BJ (cell line): ENCODE measurements around the gene OR8K5. TPM values are rescaled to one million over a fixed set of nuclear protein-coding genes. Genes with fewer than 3 reads are reported as not detected.

Experiments
- CTCF ChIA-PET: fragments of 350-600 bp; formaldehyde crosslinking; extraction: SDS; loops from one replicate; lab custom pipeline; 2021; ENCODE audit warnings: antibody characterized with exemption, inconsistent platforms; lab: Yijun Ruan, JAX
- POLR2A ChIA-PET: fragments of 300-600 bp; sonication (Branson Sonifier 250); formaldehyde crosslinking; extraction: SDS; loops from one replicate; lab custom pipeline; 2021; ENCODE audit warnings: antibody characterized with exemption; lab: Charles Lee
- DNase-seq: peaks from one replicate; pipeline ENCODE4 v3.0.0-alpha.2; 2011; ENCODE audit warnings: low read depth
- H3K27me3 ChIP-seq: 2 replicates; pipeline ENCODE4 v1.6.0; 2011; ENCODE audit warnings: low read length; ENCODE audit not compliant: control insufficient read depth, insufficient read depth
- H3K36me3 ChIP-seq: 2 replicates; pipeline ENCODE4 v1.5.1; 2011; ENCODE audit warnings: low read length; ENCODE audit not compliant: control insufficient read depth, insufficient read depth
- H3K4me3 ChIP-seq: 2 replicates; pipeline ENCODE4 v1.5.1; 2011; ENCODE audit warnings: low read depth, mild to moderate bottlenecking, control low read depth, low read length
- polyA minus RNA-seq: library from RNA; depleted of rRNA, polyadenylated mRNA; stranded (reverse); fragments of >200 nt; gene quantifications from 2 replicates; pipeline ENCODE4 v1.2.3, GENCODE V29; 2011; rRNA and poly(A)+ RNA removed
- polyA plus RNA-seq: library from polyadenylated mRNA; depleted of rRNA; stranded (reverse); fragments of >200 nt; gene quantifications from 2 replicates; pipeline ENCODE4 v1.2.3, GENCODE V29; 2011; rRNA removed
- TF ChIP-seq, protein P1 (sequence below): IDR thresholded peaks from 2 replicates; pipeline ENCODE4 v1.5.1; 2011; ENCODE audit warnings: low read depth, mild to moderate bottlenecking, control low read depth, inconsistent platforms, low read length, moderate library complexity; ENCODE audit not compliant: insufficient read depth

OR8K5 gene, protein sequence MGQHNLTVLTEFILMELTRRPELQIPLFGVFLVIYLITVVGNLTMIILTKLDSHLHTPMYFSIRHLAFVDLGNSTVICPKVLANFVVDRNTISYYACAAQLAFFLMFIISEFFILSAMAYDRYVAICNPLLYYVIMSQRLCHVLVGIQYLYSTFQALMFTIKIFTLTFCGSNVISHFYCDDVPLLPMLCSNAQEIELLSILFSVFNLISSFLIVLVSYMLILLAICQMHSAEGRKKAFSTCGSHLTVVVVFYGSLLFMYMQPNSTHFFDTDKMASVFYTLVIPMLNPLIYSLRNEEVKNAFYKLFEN
- polyA plus RNA-seq (not detected in 2 replicates), polyA minus RNA-seq (not detected in 2 replicates)

DNA sequence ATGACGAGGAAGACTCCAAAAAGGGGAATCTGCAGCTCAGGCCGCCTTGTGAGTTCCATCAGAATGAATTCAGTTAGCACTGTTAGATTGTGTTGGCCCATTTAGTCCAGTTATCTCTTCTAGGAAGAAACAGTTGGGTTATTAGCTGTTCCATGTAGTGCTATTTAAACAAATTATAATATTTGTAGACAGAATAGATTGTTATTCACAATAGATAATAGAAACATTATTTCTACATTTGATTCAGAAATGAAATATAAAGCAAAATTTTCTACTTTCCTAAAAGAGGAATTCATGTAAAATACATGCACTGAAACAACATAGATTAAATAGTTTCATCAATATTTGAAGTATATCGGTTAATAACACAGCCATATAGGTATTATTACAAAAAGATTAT, at the start of gene OR8K5:
TSS of gene OR8K5 (minus strand) at position 101 of the 400 bp plus-strand sequence. CDS start at position 101, 0 bp downstream.
- DNase-seq = no peak
- Histone ChIP-seq H3K27me3 (no peaks in the 10 kb centered on the region), H3K4me3 (no peak within 1 kb of the TSS), H3K36me3 (no peaks in the 10 kb centered on the region)
- ChIA-PET CTCF (no interaction called here), POLR2A (no interaction called here)
- TF ChIP-seq, protein P1, sequence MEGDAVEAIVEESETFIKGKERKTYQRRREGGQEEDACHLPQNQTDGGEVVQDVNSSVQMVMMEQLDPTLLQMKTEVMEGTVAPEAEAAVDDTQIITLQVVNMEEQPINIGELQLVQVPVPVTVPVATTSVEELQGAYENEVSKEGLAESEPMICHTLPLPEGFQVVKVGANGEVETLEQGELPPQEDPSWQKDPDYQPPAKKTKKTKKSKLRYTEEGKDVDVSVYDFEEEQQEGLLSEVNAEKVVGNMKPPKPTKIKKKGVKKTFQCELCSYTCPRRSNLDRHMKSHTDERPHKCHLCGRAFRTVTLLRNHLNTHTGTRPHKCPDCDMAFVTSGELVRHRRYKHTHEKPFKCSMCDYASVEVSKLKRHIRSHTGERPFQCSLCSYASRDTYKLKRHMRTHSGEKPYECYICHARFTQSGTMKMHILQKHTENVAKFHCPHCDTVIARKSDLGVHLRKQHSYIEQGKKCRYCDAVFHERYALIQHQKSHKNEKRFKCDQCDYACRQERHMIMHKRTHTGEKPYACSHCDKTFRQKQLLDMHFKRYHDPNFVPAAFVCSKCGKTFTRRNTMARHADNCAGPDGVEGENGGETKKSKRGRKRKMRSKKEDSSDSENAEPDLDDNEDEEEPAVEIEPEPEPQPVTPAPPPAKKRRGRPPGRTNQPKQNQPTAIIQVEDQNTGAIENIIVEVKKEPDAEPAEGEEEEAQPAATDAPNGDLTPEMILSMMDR = no peak

DNA sequence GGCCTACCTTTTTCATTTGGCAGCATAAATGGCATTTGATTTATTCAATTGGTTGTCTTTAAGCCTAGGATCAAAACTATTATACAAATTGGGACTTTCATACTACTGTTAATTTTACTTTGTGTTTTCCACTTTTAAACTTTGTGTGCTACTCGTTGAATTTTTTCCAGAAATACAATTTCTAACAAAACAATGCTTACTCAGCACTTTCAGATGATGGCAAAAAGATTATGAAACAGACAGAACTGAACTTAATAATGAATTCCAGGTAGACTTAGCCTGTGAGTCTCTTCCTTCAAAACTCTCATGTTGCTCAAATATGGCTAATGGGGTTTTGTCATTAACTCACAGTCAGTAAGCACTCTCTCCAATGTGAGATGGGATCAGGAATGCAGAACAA, 47.7 kb upstream of the OR8K5 start:
- ChIA-PET POLR2A (no interaction called here), CTCF (no interaction called here)
- TF ChIP-seq, protein P1 = no peak
- no peak for DNase-seq
- no peaks in the 10 kb centered on the region for H3K27me3 ChIP-seq
- H3K4me3 ChIP-seq = no peak overlapping the region
- no peaks in the 10 kb centered on the region for H3K36me3 ChIP-seq

DNA sequence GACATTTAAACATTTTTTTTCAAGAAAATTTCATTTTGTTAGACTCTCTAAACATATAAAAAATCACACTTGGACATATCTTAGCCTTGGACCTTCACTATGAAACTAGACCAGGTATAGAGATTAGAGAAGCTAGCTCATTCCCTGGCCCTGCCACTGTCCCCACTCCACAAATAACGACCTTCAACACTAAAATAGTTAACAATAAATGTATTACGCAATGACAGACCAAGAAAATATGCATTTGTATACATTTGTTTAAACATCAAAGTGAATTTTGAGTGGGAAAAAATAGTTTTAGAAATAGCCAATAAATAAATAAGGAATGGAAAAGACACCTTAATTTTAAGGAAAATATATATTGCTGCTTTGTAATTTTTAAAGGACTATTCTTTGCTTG, 37.2 kb upstream of the OR8K5 start:
- ChIA-PET POLR2A (no interaction called here), CTCF (no interaction called here)
- no peaks in the 10 kb centered on the region for H3K27me3 ChIP-seq
- no peaks in the 10 kb centered on the region for H3K36me3 ChIP-seq
- TF ChIP-seq, protein P1 = no peak
- DNase-seq = no peak
- H3K4me3 ChIP-seq = no peak overlapping the region

DNA sequence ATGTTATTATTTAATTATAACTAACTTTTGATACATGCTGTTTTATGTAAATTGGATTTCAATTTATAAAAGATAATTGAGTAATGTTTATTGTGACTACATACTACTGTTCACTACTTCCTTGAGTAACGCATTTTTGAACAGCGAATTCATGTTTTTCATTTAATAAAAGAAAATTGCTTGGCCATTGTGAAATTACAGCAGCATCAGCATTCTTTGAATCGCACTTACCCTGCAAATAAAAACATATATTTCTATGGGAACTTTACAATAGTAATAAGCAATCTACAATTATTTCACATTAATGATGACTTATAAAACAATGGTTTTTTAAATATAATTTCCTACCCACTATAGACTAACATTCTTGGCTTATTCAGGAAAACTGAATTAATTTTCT, 36.6 kb upstream of the OR8K5 start:
- TF ChIP-seq, protein P1 = no peak
- no peak for DNase-seq
- Histone ChIP-seq H3K36me3 (no peaks in the 10 kb centered on the region), H3K27me3 (no peaks in the 10 kb centered on the region), H3K4me3 (no peak overlapping the region)
- ChIA-PET CTCF (interaction anchor here (0.5 kb wide), 1 partner anchor 340 kb away, joined by 3 read pairs; no protein-coding TSS in a partner anchor), POLR2A (no interaction called here)

DNA sequence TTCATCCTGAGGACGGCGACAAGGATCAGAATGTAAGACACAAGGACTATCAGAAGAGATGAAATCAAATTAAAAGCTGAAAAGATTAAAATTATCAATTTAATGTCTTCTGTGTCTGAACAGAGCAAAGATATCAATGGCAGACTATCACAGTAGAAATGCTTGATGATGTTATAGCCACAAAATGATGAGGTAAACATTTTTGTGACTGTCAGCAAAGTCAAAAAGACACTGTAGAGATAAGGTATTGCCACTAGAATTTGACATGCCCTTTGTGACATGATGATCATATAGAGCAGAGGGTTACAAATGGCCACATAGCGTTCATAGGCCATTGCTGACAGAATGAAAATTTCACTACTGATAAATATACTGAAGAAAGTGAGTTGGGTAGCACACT, 28.5 kb upstream of the OR8K5 start:
- POLR2A ChIA-PET = no interaction called here
- Histone ChIP-seq H3K4me3 (no peak overlapping the region), H3K36me3 (no peaks in the 10 kb centered on the region), H3K27me3 (no peaks in the 10 kb centered on the region)
- TF ChIP-seq, protein P1 = no peak
- DNase-seq = no peak
- CTCF ChIA-PET = no interaction called here
